HCT116 (cell line): ENCODE measurements around the gene MAML2. TPM values are rescaled to one million over a fixed set of nuclear protein-coding genes. Genes with fewer than 3 reads are reported as not detected.

ENCODE experiments used
- ATAC-seq: fragments of 200-7000 bp; cut with Tn5 transposase; 2 replicates; pipeline ENCODE4 v1.9.1; 2020; ENCODE audit warnings: mild to moderate bottlenecking, moderate library complexity
- BruUV-seq: library from RNA; stranded (reverse); fragments of 400-500 nt; replicated peaks from 2 replicates; lab custom pipeline; 2021; lab: Mats Ljungman, UMichigan
- CTCF ChIA-PET: fragments of 300-600 bp; sonication (Branson Sonifier 250); formaldehyde crosslinking; loops from one replicate; lab custom pipeline; 2021; ENCODE audit warnings: antibody characterized with exemption; lab: Charles Lee
- POLR2A ChIA-PET: fragments of 300-600, 350-600 bp; sonication (Branson Sonifier 250); formaldehyde crosslinking; loops from one replicate; lab custom pipeline; 2021; ENCODE audit warnings: antibody characterized with exemption; lab: Charles Lee
- RAD21 ChIA-PET, 2 experiments: fragments of 300-600 bp; sonication (Branson Sonifier 250); formaldehyde crosslinking; loops; one replicate each; lab custom pipeline; 2023; ENCODE audit warnings: low total read pairs in 2 of 2; ENCODE audit not compliant: uncharacterized antibody in 2 of 2, unreplicated experiment in 2 of 2, low non-redundant PET in 1 of 2; lab: Charles Lee
- DNase-seq: peaks from one replicate; pipeline ENCODE4 v3.0.0-alpha.2; 2010; ENCODE audit warnings: low read depth, low spot score
- H2AFZ ChIP-seq: fragments of 200-600 bp; shearing (Covaris generic), sonication (generic); 2 replicates; pipeline ENCODE4 v1.6.1; 2017; ENCODE audit warnings: low read depth, mixed run types, mixed read lengths, antibody characterized with exemption, low read length; ENCODE audit not compliant: poor library complexity, severe bottlenecking
- H3K27ac ChIP-seq: 2 replicates; pipeline ENCODE4 v1.5.1; 2012; ENCODE audit warnings: low read depth, low read length
- H3K27me3 ChIP-seq: fragments of 200-600 bp; sonication (generic); 2 replicates; pipeline ENCODE4 v1.6.1; 2016; ENCODE audit warnings: mixed run types, low read length, mixed read lengths; ENCODE audit not compliant: insufficient read depth
- H3K36me3 ChIP-seq, 2 experiments: fragments of 200-500 bp in 1 of 2; fragments of 200-600 bp in 1 of 2; sonication (Bioruptor generic) in 1 of 2; sonication (generic) in 1 of 2; 2 replicates each; pipeline versions ENCODE4 v1.5.1 to v1.6.1; 2014 to 2016; ENCODE audit warnings: low read length in 2 of 2, inconsistent platforms in 1 of 2, mixed read lengths in 1 of 2, mixed run types in 1 of 2; ENCODE audit not compliant: insufficient read depth in 2 of 2, control insufficient read depth in 1 of 2
- H3K4me1 ChIP-seq, 2 experiments: fragments of 200-600 bp in 1 of 2; sonication (generic) in 1 of 2; 2 replicates each; pipeline versions ENCODE4 v1.5.1 to v1.6.1; 2012 to 2017; ENCODE audit warnings: low read length in 2 of 2, inconsistent platforms in 1 of 2, mild to moderate bottlenecking in 1 of 2, mixed read lengths in 1 of 2, mixed run types in 1 of 2, moderate library complexity in 1 of 2; ENCODE audit not compliant: insufficient read depth in 2 of 2, control insufficient read depth in 1 of 2
- H3K4me2 ChIP-seq: fragments of 200-600 bp; sonication (generic); 2 replicates; pipeline ENCODE4 v1.6.1; 2017; ENCODE audit warnings: mixed run types, low read length, mixed read lengths
- H3K4me3 ChIP-seq, 2 experiments: fragments of 200-600 bp in 1 of 2; sonication (generic) in 1 of 2; replicated peaks in 1 of 2; 2 replicates each; pipeline ENCODE4 v1.5.1; 2011 to 2016; ENCODE audit warnings: low read length in 2 of 2, control low read depth in 1 of 2, low read depth in 1 of 2, mild to moderate bottlenecking in 1 of 2, mixed read lengths in 1 of 2, mixed run types in 1 of 2
- H3K79me2 ChIP-seq: fragments of 200-600 bp; sonication (generic); 2 replicates; pipeline ENCODE4 v1.6.1; 2017; ENCODE audit warnings: mild to moderate bottlenecking, mixed run types, low read length, moderate library complexity, mixed read lengths; ENCODE audit not compliant: insufficient read depth
- H3K9ac ChIP-seq: fragments of 200-600 bp; sonication (generic); 2 replicates; pipeline ENCODE4 v1.6.1; 2016; ENCODE audit warnings: low read length, mixed read lengths
- H3K9me2 ChIP-seq: fragments of 200-600 bp; sonication (generic), shearing (Covaris generic); 2 replicates; pipeline ENCODE4 v1.6.1; 2017; ENCODE audit warnings: mixed run types, mild to moderate bottlenecking, moderate library complexity; ENCODE audit not compliant: insufficient read depth
- H3K9me3 ChIP-seq, 2 experiments: fragments of 200-500 bp in 1 of 2; fragments of 200-600 bp in 1 of 2; sonication (Bioruptor generic) in 1 of 2; sonication (generic) in 1 of 2; 2 replicates each; pipeline ENCODE4 v1.6.1; 2014 to 2017; ENCODE audit warnings: low read length in 2 of 2, mixed read lengths in 2 of 2, inconsistent platforms in 1 of 2, low read depth in 1 of 2, mild to moderate bottlenecking in 1 of 2, mixed run types in 1 of 2, moderate library complexity in 1 of 2; ENCODE audit not compliant: control insufficient read depth in 1 of 2, insufficient read depth in 1 of 2
- H4K20me1 ChIP-seq: fragments of 200-600 bp; sonication (generic), shearing (Covaris generic); 2 replicates; pipeline ENCODE4 v1.6.1; 2017; ENCODE audit warnings: mixed run types, mild to moderate bottlenecking, moderate library complexity; ENCODE audit not compliant: insufficient read depth
- ATF3 ChIP-seq: IDR thresholded peaks from 2 replicates; pipeline ENCODE4 v1.6.1; 2012
- CBX3 ChIP-seq: IDR thresholded peaks from 2 replicates; pipeline ENCODE4 v1.6.1; 2012; ENCODE audit warnings: low read depth
- CEBPB ChIP-seq: IDR thresholded peaks from 2 replicates; pipeline ENCODE4 v1.6.1; 2012; ENCODE audit warnings: low read depth
- ELF1 ChIP-seq: IDR thresholded peaks from 2 replicates; pipeline ENCODE4 v1.6.1; 2012; ENCODE audit warnings: low read depth, borderline replicate concordance
- EZH2 ChIP-seq: fragments of 200-600 bp; sonication (generic); IDR thresholded peaks from 2 replicates; pipeline ENCODE4 v1.6.1; 2017; ENCODE audit warnings: antibody characterized with exemption, mixed run types
- EZH2phosphoT487 ChIP-seq: fragments of 200-600 bp; IDR thresholded peaks from 2 replicates; pipeline ENCODE4 v1.6.1; 2018; ENCODE audit warnings: antibody characterized with exemption, borderline replicate concordance
- FOSL1 ChIP-seq: IDR thresholded peaks from 2 replicates; pipeline ENCODE4 v1.6.1; 2012; ENCODE audit warnings: low read depth
- JUND ChIP-seq: IDR thresholded peaks from 2 replicates; pipeline ENCODE4 v1.6.1; 2012
- MAX ChIP-seq: IDR thresholded peaks from 2 replicates; pipeline ENCODE4 v1.6.1; 2012
- POLR2A ChIP-seq: IDR thresholded peaks from 2 replicates; pipeline ENCODE4 v1.7.0; 2011; ENCODE audit warnings: borderline replicate concordance; ENCODE audit not compliant: insufficient read depth, insufficient read length; ENCODE audit errors: extremely low read depth
- POLR2AphosphoS5 ChIP-seq: IDR thresholded peaks from 2 replicates; pipeline ENCODE4 v1.6.1; 2011; ENCODE audit warnings: mild to moderate bottlenecking, low read depth, low read length, moderate library complexity
- REST ChIP-seq: IDR thresholded peaks from 2 replicates; pipeline ENCODE4 v1.6.1; 2012; ENCODE audit warnings: low read depth
- SP1 ChIP-seq: IDR thresholded peaks from 2 replicates; pipeline ENCODE4 v1.6.1; 2012; ENCODE audit warnings: low read depth
- SRF ChIP-seq: IDR thresholded peaks from 2 replicates; pipeline ENCODE4 v1.6.1; 2012; ENCODE audit warnings: low read depth
- TCF7L2 ChIP-seq: IDR thresholded peaks from 2 replicates; pipeline ENCODE4 v1.7.0; 2011; ENCODE audit warnings: borderline replicate concordance, inconsistent platforms; ENCODE audit not compliant: insufficient read depth, insufficient read length; ENCODE audit errors: extremely low read depth
- YY1 ChIP-seq: IDR thresholded peaks from 2 replicates; pipeline ENCODE4 v1.6.1; 2011; ENCODE audit warnings: low read length, low read depth, moderate library complexity, mild to moderate bottlenecking; ENCODE audit not compliant: insufficient replicate concordance; ENCODE audit errors: extremely low read depth
- ZBTB33 ChIP-seq: IDR thresholded peaks from 2 replicates; pipeline ENCODE4 v1.6.1; 2011; ENCODE audit warnings: mild to moderate bottlenecking, low read length, moderate library complexity; ENCODE audit not compliant: insufficient replicate concordance; ENCODE audit errors: extremely low read depth
- ZFX ChIP-seq: fragments of 450-650 bp; IDR thresholded peaks from 2 replicates; pipeline ENCODE4 v1.6.1; 2017
- ZNF274 ChIP-seq: fragments of 200-500 bp; sonication (Bioruptor generic); IDR thresholded peaks from 2 replicates; pipeline ENCODE4 v1.6.1; 2014; ENCODE audit warnings: mild to moderate bottlenecking, low read depth, low read length, inconsistent platforms
- intact Hi-C: fragments of 100-400 bp; cut with micrococcal nuclease; formaldehyde crosslinking; loops from 2 replicates; pipeline ENCODE4 v1.10.0; 2022
- total RNA-seq: library from RNA; stranded (reverse); gene quantifications from one replicate; pipeline ENCODE4 v1.2.1, GENCODE V29; 2021; ENCODE audit not compliant: unreplicated experiment

Gene MAML2
- total RNA-seq, 1 experiment from 2014 or later = 2.6 TPM

GRCh38 chr11:96275801-96276594, 67.0 kb downstream of the MAML2 start:
- no peak overlapping the region for H3K27ac ChIP-seq
- no peaks in the 10 kb centered on the region for H3K9me2 ChIP-seq
- DNase-seq (no peak), ATAC-seq (no peak)
- no peak overlapping the region for H3K4me3 ChIP-seq
- no peak overlapping the region for H3K9ac ChIP-seq
- H3K36me3 ChIP-seq = no peaks in the 10 kb centered on the region
- intact Hi-C loops = no loop called here
- H3K9me3 ChIP-seq = no peaks in the 10 kb centered on the region
- peaks cover 9 to 43% of the 10 kb centered on the region in 2 experiments for H3K4me1 ChIP-seq
- no peaks in the 10 kb centered on the region for H3K27me3 ChIP-seq
- CTCF ChIA-PET = interaction anchor here (0.8 kb wide), 1 partner anchor 67 kb away, joined by 4 read pairs; the partner anchor contains the start of gene MAML2
- H3K4me2 ChIP-seq = no peak overlapping the region
- no peaks in the 10 kb centered on the region for H3K79me2 ChIP-seq
- H4K20me1 ChIP-seq = no peaks in the 10 kb centered on the region
- RAD21 ChIA-PET = no interaction called here
- no peak overlapping the region for H2AFZ ChIP-seq
- TF ChIP-seq REST (no peak), CEBPB (no peak), SP1 (no peak), POLR2A (no peak), YY1 (no peak), FOSL1 (no peak), EZH2 (no peak), SRF (no peak), ZNF274 (no peak), ZFX (no peak), CBX3 (no peak), ZBTB33 (no peak), POLR2AphosphoS5 (no peak), ELF1 (no peak), MAX (no peak), TCF7L2 (no peak), JUND (no peak), EZH2phosphoT487 (no peak), ATF3 (no peak)
- POLR2A ChIA-PET = interaction anchor here (1.2 kb wide), 1 partner anchor 31 kb away, joined by 3 read pairs; no protein-coding TSS in a partner anchor
- BruUV-seq = no TSS peak
